ENCODE data around the gene ZNF200.
"Not testable (repeated sequence)": the region's sequence is repeated elsewhere in the genome, so short reads cannot be mapped to it uniquely, and the experiment has no call there.

GRCh38 chr16:3197694-3198333, 37.1 kb downstream of the ZNF200 start:
- TF ChIP-seq, protein P1, sequence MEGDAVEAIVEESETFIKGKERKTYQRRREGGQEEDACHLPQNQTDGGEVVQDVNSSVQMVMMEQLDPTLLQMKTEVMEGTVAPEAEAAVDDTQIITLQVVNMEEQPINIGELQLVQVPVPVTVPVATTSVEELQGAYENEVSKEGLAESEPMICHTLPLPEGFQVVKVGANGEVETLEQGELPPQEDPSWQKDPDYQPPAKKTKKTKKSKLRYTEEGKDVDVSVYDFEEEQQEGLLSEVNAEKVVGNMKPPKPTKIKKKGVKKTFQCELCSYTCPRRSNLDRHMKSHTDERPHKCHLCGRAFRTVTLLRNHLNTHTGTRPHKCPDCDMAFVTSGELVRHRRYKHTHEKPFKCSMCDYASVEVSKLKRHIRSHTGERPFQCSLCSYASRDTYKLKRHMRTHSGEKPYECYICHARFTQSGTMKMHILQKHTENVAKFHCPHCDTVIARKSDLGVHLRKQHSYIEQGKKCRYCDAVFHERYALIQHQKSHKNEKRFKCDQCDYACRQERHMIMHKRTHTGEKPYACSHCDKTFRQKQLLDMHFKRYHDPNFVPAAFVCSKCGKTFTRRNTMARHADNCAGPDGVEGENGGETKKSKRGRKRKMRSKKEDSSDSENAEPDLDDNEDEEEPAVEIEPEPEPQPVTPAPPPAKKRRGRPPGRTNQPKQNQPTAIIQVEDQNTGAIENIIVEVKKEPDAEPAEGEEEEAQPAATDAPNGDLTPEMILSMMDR (IDR thresholded peaks at IDR 0.05): not testable (repeated sequence)
- not testable (repeated sequence) for TF ChIP-seq EZH2 (IDR thresholded peaks at IDR 0.05; ENCODE audit: borderline replicate concordance, insufficient read depth, low read depth, low read length, poor library complexity, severe bottlenecking)

Data from B cell (primary cell).